Astrocyte (in vitro differentiated cells and primary cell): ENCODE measurements around the gene PRXL2B. TPM values are rescaled to one million over a fixed set of nuclear protein-coding genes. Genes with fewer than 3 reads are reported as not detected.
A peak's percentile ranks its signal among the peaks of the same experiment; 100 is the strongest.

Source experiments
- DNase-seq: peaks from one replicate; pipeline ENCODE4 v3.0.0-alpha.2; 2010; ENCODE audit warnings: low read depth
- FAIRE-seq: peaks from 2 replicates; lab custom pipeline; 2011; peaks lifted over from hg19 to GRCh38; lab: Jason Lieb, UNC
- H2AFZ ChIP-seq: 2 replicates; pipeline ENCODE4 v1.6.0; 2012; ENCODE audit warnings: low read depth, low read length, inconsistent platforms
- H3K27ac ChIP-seq: 2 replicates; pipeline ENCODE4 v1.5.1; 2011; ENCODE audit warnings: low read depth, low read length, inconsistent platforms
- H3K27me3 ChIP-seq: 2 replicates; pipeline ENCODE4 v1.6.0; 2011; ENCODE audit warnings: low read length, inconsistent platforms; ENCODE audit not compliant: insufficient read depth
- H3K36me3 ChIP-seq: 2 replicates; pipeline ENCODE4 v1.5.1; 2011; ENCODE audit warnings: low read length, inconsistent platforms; ENCODE audit not compliant: insufficient read depth
- H3K4me1 ChIP-seq: 2 replicates; pipeline ENCODE4 v1.5.1; 2011; ENCODE audit warnings: low read length, inconsistent platforms; ENCODE audit not compliant: insufficient read depth
- H3K4me2 ChIP-seq: 2 replicates; pipeline ENCODE4 v1.6.0; 2012; ENCODE audit warnings: low read length, inconsistent platforms
- H3K4me3 ChIP-seq: 2 replicates; pipeline ENCODE4 v1.5.1; 2011; ENCODE audit warnings: low read depth, mild to moderate bottlenecking, low read length, inconsistent platforms; ENCODE audit not compliant: insufficient read depth
- H3K79me2 ChIP-seq: 2 replicates; pipeline ENCODE4 v1.6.0; 2012; ENCODE audit warnings: mild to moderate bottlenecking, low read length, inconsistent platforms; ENCODE audit not compliant: insufficient read depth
- H3K9ac ChIP-seq: 2 replicates; pipeline ENCODE4 v1.6.0; 2012; ENCODE audit warnings: mild to moderate bottlenecking, low read length, inconsistent platforms
- H3K9me3 ChIP-seq: 2 replicates; pipeline ENCODE4 v1.5.1; 2012; ENCODE audit warnings: low read depth, mild to moderate bottlenecking, low read length, inconsistent platforms; ENCODE audit not compliant: insufficient read depth
- H4K20me1 ChIP-seq: 2 replicates; pipeline ENCODE4 v1.6.0; 2012; ENCODE audit warnings: low read length, inconsistent platforms; ENCODE audit not compliant: insufficient read depth
- H3K27ac Mint-ChIP-seq: one replicate; pipeline ENCODE4 v1.8.0; 2021; ENCODE audit warnings: mild to moderate bottlenecking, mixed read lengths; ENCODE audit not compliant: unreplicated experiment
- H3K27me3 Mint-ChIP-seq: one replicate; pipeline ENCODE4 v1.8.0; 2021; ENCODE audit warnings: low read depth, mixed read lengths; ENCODE audit not compliant: unreplicated experiment
- H3K36me3 Mint-ChIP-seq: one replicate; pipeline ENCODE4 v1.8.0; 2021; ENCODE audit warnings: low read depth, mixed read lengths; ENCODE audit not compliant: unreplicated experiment
- H3K4me1 Mint-ChIP-seq: one replicate; pipeline ENCODE4 v1.8.0; 2021; ENCODE audit warnings: low read depth, mixed read lengths; ENCODE audit not compliant: unreplicated experiment
- H3K4me3 Mint-ChIP-seq: one replicate; pipeline ENCODE4 v1.8.0; 2021; ENCODE audit warnings: mild to moderate bottlenecking, moderate library complexity, mixed read lengths; ENCODE audit not compliant: unreplicated experiment
- H3K9me3 Mint-ChIP-seq: one replicate; pipeline ENCODE4 v1.8.0; 2021; ENCODE audit warnings: mild to moderate bottlenecking, mixed read lengths; ENCODE audit not compliant: unreplicated experiment
- CTCF ChIP-seq: IDR thresholded peaks from 2 replicates; pipeline ENCODE4 v1.5.1; 2011; ENCODE audit warnings: low read depth, mild to moderate bottlenecking, inconsistent platforms, low read length, moderate library complexity; ENCODE audit not compliant: insufficient read depth
- EZH2 ChIP-seq: IDR thresholded peaks from 2 replicates; pipeline ENCODE4 v1.6.1; 2012; ENCODE audit warnings: mild to moderate bottlenecking, low read length, inconsistent platforms; ENCODE audit not compliant: insufficient read depth
- total RNA-seq: library from RNA; stranded (reverse); gene quantifications from 2 replicates; pipeline ENCODE4 v1.2.1, GENCODE V29; 2021

PRXL2B gene
- total RNA-seq, 1 donor from 2014 or later = 19.2 TPM

- no peaks in the 10 kb centered on the region for H3K4me1 Mint-ChIP-seq
- H2AFZ ChIP-seq = no peak overlapping the region
- H3K9ac ChIP-seq = no peak overlapping the region
- H3K27me3 ChIP-seq = peaks cover 2% of the 10 kb centered on the region
- H3K27me3 Mint-ChIP-seq = peaks cover 25% of the 10 kb centered on the region
- H3K36me3 Mint-ChIP-seq = no peaks in the 10 kb centered on the region
- peaks cover 13% of the 10 kb centered on the region for H3K4me1 ChIP-seq
- no peak for FAIRE-seq
- H3K4me3 Mint-ChIP-seq = no peak overlapping the region
- no peaks in the 10 kb centered on the region for H3K9me3 Mint-ChIP-seq
- TF ChIP-seq EZH2 (no peak), CTCF (no peak)
- no peak overlapping the region for H3K27ac ChIP-seq
- H3K9me3 ChIP-seq = no peaks in the 10 kb centered on the region
- no peak for DNase-seq
- no peak overlapping the region for H3K27ac Mint-ChIP-seq
- no peaks in the 10 kb centered on the region for H4K20me1 ChIP-seq
- H3K4me3 ChIP-seq = no peak overlapping the region
- H3K36me3 ChIP-seq = no peaks in the 10 kb centered on the region
- H3K4me2 ChIP-seq = peak overlapping the region; percentile 19
- no peaks in the 10 kb centered on the region for H3K79me2 ChIP-seq
These were observed 45.6 kb upstream of the PRXL2B start for GRCh38 chr1:2540816-2541492.

DNA sequence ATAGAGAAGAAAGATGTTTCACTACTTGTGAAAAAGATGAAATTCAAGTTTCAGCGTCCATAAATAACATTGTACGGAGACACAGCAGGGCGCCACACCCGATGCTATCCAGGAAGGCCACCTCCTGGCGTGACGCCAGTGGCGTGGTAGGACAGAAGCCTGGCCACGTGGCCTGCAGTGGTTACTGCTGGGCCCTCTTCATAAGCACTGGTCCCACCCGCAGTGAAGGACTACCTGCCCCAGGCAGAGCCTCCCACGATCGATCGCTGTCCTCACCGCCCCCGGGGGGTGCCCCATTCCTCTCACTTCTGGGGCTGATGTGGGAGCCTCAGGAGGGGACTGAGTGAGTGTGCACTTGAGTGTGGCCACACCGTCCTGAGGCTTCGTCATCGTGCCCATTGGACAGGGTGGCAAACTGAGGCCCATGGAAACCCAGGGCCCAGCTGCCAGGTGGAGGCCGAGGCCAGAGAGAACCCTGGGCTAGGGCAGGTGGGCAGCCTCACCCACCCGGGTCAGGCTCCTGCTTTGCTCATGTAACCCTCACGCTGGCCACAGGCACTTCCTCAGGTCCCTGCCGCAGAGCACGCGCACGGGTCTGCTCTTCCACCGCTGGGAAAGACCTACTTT is 44.8 kb upstream of the PRXL2B start:
- H3K27ac ChIP-seq = no peak overlapping the region
- H3K79me2 ChIP-seq = no peaks in the 10 kb centered on the region
- peaks cover 20% of the 10 kb centered on the region for H3K27me3 Mint-ChIP-seq
- peaks cover 18% of the 10 kb centered on the region for H3K4me1 ChIP-seq
- FAIRE-seq (no peak), DNase-seq (no peak)
- peaks cover 2% of the 10 kb centered on the region for H3K27me3 ChIP-seq
- no peak overlapping the region for H3K27ac Mint-ChIP-seq
- H3K36me3 ChIP-seq = no peaks in the 10 kb centered on the region
- H3K4me1 Mint-ChIP-seq = no peaks in the 10 kb centered on the region
- H3K9me3 ChIP-seq = no peaks in the 10 kb centered on the region
- H3K4me2 ChIP-seq = no peak overlapping the region
- H3K9ac ChIP-seq = no peak overlapping the region
- H3K9me3 Mint-ChIP-seq = no peaks in the 10 kb centered on the region
- no peaks in the 10 kb centered on the region for H4K20me1 ChIP-seq
- H3K36me3 Mint-ChIP-seq = no peaks in the 10 kb centered on the region
- TF ChIP-seq EZH2 = no peak
- no peak for TF ChIP-seq CTCF
- H2AFZ ChIP-seq = no peak overlapping the region
- H3K4me3 Mint-ChIP-seq = no peak overlapping the region
- no peak overlapping the region for H3K4me3 ChIP-seq
